Activated CD4-positive, alpha-beta T cell treated with anti-CD3 and anti-CD28 coated beads, Interleukin-2, amount 10 ng/mL, durations not matched to agents 7 days and 5 days (primary cell): Measurements from ENCODE around the gene EXOG. TPM values are rescaled to one million over a fixed set of nuclear protein-coding genes. Genes with fewer than 3 reads are reported as not detected.
"Not testable (repeated sequence)": the region's sequence is repeated elsewhere in the genome, so short reads cannot be mapped to it uniquely, and the experiment has no call there.

ENCODE experiments used
- CTCF ChIA-PET: fragments of 350-600 bp; sonication (Branson Sonifier 250); formaldehyde crosslinking; loops from one replicate; lab custom pipeline; 2021; ENCODE audit warnings: antibody characterized with exemption; lab: Charles Lee
- POLR2A ChIA-PET: fragments of 350-600 bp; sonication (Branson Sonifier 250); formaldehyde crosslinking; loops from one replicate; lab custom pipeline; 2021; ENCODE audit warnings: antibody characterized with exemption; lab: Charles Lee
- DNase-seq: peaks from one replicate; pipeline ENCODE4 v3.0.0-alpha.2; 2020
- H3K27ac Mint-ChIP-seq: one replicate; pipeline ENCODE4 v1.8.0; 2021; ENCODE audit warnings: mild to moderate bottlenecking, moderate library complexity, mixed read lengths
- H3K27me3 Mint-ChIP-seq: one replicate; pipeline ENCODE4 v1.8.0; 2021; ENCODE audit warnings: mixed read lengths
- H3K36me3 Mint-ChIP-seq: one replicate; pipeline ENCODE4 v1.8.0; 2021; ENCODE audit warnings: low read depth, mixed read lengths
- H3K4me1 Mint-ChIP-seq: one replicate; pipeline ENCODE4 v1.8.0; 2021; ENCODE audit warnings: mixed read lengths
- H3K4me3 Mint-ChIP-seq: one replicate; pipeline ENCODE4 v1.8.0; 2021; ENCODE audit warnings: mild to moderate bottlenecking, moderate library complexity, mixed read lengths
- H3K9me3 Mint-ChIP-seq: one replicate; pipeline ENCODE4 v1.8.0; 2021; ENCODE audit warnings: mixed read lengths
- total RNA-seq, 2 experiments: library from RNA; stranded (reverse); gene quantifications; one replicate each; pipeline ENCODE4 v1.2.3, GENCODE V29; 2021

Gene EXOG
- total RNA-seq, 2 experiments from 2014 or later = 25.5 to 28.1 TPM

DNA sequence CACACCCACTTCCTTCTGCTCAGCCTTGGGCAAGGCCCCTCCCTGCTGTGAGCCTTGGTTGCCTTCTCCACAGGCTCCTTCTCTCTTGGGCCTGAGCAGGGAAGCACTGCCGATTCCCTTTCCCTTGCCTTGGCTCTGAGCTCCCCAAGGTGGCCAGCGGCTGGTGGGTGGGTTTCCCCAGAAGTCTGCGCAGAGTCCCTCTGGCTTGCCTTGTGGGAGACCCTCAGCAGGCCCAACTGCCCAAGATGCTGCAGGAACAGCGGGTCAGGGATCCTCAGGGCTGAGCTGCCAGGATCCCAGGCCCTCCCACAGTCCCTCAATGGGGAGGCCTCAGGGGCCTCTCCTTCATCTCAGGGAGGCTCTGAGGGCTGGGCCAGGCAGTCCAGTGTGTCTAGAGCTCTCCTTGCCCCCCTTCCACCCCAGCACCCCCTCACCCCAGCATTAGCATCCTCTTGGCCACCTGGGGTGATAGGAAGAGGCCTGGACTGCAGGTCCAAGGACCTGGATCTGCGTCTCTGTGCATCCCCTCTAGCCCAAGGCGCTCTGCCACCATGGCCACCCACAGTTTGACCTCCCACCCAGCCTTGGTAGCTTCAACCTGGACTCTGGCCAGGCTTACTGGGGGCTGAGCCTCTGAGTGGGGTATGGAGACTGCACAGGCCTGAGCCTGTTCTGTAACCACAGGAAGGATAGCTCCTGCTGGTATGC, 68.6 kb downstream of the EXOG start:
- H3K4me1 Mint-ChIP-seq = no peaks in the 10 kb centered on the region
- no peaks in the 10 kb centered on the region for H3K9me3 Mint-ChIP-seq
- ChIA-PET POLR2A (no interaction called here), CTCF (no interaction called here)
- H3K36me3 Mint-ChIP-seq = no peaks in the 10 kb centered on the region
- no peak overlapping the region for H3K4me3 Mint-ChIP-seq
- DNase-seq = no peak
- no peaks in the 10 kb centered on the region for H3K27me3 Mint-ChIP-seq
- no peak overlapping the region for H3K27ac Mint-ChIP-seq

DNA sequence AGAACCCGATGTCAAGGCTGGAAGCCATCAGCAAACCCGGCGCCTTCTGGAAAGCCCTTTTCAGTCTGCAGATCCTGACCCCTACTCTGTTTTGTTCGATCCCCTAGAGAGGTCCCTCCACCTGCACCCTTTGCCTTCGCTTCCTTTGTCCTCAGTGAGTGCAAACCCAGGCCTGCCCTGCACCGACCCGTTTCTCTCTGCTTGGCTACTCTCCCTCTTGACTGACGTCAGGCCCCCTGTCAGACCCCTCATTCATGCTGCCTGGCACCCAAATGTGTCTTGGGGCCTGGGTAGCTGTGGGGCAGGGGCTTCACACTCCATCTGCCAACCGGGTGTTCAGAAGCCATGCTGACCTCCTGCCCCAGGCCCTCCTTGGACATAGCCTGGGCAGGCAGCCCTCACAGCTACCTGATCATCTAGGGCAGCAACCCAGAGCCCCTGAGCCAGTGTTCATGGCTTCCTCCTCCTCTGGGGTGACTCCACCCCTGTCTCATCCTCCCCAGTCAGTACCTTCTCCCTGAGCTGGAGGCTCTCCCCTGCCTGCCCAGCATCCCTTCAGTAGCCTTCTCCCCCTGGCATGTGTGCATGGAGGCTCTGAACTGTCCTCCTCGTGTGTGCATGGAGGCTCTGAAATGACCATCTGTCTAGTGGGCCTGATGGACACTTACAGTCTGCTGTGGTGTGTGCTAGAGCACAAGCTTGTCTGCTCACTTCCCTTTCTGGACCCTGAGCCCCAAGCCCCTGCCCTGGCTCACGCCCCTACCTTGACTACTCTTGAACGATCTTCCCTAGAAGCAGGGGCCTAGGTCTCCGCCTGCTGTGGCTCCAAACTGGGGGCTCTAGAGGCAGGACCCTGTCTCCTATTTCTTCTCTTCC, 69.4 kb downstream of the EXOG start:
- Mint-ChIP-seq H3K4me3 (no peak overlapping the region), H3K9me3 (no peaks in the 10 kb centered on the region), H3K27ac (no peak overlapping the region), H3K36me3 (no peaks in the 10 kb centered on the region), H3K27me3 (no peaks in the 10 kb centered on the region), H3K4me1 (no peaks in the 10 kb centered on the region)
- DNase-seq = no peak
- POLR2A ChIA-PET = no interaction called here
- CTCF ChIA-PET = no interaction called here

DNA sequence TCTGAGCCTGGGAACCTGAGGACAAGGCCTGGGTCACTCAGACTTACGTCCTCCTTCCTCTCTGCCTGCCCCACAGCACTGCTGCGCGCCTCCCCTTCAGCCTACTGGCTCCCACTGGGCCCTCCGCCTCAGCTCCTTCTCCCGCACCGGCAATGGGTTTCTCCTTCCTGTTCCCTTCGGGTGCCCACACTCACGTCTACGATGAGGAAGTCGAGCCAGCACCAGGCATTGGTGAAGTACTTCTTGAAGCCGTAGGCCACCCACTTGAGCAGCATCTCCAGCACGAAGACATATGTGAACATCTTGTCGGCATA, 70.0 kb downstream of the EXOG start:
- Mint-ChIP-seq H3K4me3 (no peak overlapping the region), H3K27me3 (no peaks in the 10 kb centered on the region), H3K9me3 (peaks cover 2% of the 10 kb centered on the region), H3K4me1 (no peaks in the 10 kb centered on the region), H3K27ac (no peak overlapping the region), H3K36me3 (no peaks in the 10 kb centered on the region)
- CTCF ChIA-PET = no interaction called here
- POLR2A ChIA-PET = no interaction called here
- no peak for DNase-seq

DNA sequence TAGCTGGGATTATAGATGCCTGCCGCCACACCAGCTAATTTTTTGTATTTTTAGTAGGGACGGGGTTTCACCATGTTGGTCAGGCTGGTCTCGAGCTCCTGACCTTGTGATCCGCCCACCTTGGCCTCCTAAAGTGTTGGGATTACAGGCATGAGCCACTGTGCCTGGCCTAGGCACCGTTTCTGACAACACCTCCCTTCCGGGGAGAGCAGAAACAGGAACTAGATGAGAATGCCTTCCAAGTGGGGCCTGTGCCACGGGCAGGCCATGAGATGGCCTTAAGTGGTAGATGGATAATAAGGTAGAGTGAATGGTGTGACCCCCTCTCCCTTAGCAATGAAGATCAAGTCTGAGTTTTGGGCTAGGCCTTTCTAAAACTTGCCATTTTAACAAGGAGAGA, 70.7 kb downstream of the EXOG start:
- H3K4me1 Mint-ChIP-seq, H3K27ac Mint-ChIP-seq, H3K27me3 Mint-ChIP-seq, H3K4me3 Mint-ChIP-seq, CTCF ChIA-PET, H3K36me3 Mint-ChIP-seq, H3K9me3 Mint-ChIP-seq, POLR2A ChIA-PET, DNase-seq: not testable (repeated sequence)

DNA sequence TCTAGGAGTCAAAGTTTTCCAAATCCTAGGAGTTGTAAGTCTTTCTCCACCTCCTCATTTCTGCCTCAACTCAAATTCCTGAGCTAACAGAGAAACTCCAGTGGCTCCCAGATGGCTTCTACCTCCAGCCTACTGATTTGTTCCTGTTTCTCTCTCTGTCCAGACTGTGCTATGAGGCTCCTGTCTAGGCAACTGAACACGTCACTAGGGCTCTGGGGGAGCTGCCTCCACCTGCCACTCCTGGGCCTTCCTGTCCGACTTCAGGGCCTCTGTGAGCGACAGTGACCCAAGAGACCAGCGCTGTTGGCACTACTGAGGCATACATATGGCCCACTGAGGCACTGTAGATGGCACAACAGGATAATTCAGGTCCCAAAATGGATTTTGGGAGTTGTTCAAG, 71.4 kb downstream of the EXOG start:
- peaks cover 2% of the 10 kb centered on the region for H3K9me3 Mint-ChIP-seq
- DNase-seq = peak; percentile 1
- no peak overlapping the region for H3K27ac Mint-ChIP-seq
- H3K4me1 Mint-ChIP-seq = no peaks in the 10 kb centered on the region
- no peaks in the 10 kb centered on the region for H3K27me3 Mint-ChIP-seq
- CTCF ChIA-PET = no interaction called here
- POLR2A ChIA-PET = no interaction called here
- H3K36me3 Mint-ChIP-seq = no peaks in the 10 kb centered on the region
- H3K4me3 Mint-ChIP-seq = no peak overlapping the region

DNA sequence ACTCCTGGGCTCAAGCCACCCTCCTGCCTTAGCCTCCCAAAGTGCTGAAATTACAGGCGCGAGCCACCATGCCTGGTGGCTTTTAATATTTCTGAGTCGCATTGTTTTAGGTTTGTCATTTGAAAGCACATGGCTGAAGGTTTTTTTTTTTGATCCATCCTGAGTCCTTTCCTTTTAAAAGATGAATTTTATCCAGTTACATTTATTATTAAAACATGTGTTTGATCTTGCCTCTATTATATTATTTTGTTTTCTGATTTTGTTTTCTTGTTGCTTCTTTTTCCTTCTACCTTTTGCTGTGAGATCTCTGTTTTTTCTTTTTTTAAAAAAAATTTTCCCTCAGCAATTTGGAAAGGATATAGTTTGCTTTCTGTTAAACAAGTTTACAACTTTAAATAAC, 77.0 kb downstream of the EXOG start:
- Mint-ChIP-seq H3K9me3 (peaks cover 2% of the 10 kb centered on the region), H3K4me3 (no peak overlapping the region), H3K27ac (no peak overlapping the region), H3K4me1 (no peaks in the 10 kb centered on the region), H3K27me3 (no peaks in the 10 kb centered on the region), H3K36me3 (no peaks in the 10 kb centered on the region)
- DNase-seq = no peak
- CTCF ChIA-PET = no interaction called here
- POLR2A ChIA-PET = no interaction called here

DNA sequence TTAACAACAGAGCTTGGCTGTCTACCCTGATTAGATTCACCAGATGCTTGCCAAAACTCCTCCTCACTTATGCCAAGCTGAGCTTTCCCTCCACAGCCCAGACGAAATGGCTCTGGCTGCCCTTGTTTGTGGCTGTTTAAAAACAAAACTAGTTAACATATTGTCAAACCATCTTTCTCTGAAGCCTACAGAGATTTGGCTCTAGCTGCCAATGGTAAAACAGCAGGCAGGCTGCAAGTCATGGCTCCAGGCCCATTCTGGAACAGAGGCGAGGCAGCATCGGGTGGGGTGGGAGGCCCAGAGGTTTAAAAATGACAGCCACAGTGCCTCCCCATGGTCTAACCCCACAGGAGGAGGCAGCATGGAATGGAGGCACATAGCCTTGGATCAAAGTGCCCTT, 77.4 kb downstream of the EXOG start:
- Mint-ChIP-seq H3K4me3 (no peak overlapping the region), H3K36me3 (no peaks in the 10 kb centered on the region), H3K4me1 (no peaks in the 10 kb centered on the region), H3K27me3 (no peaks in the 10 kb centered on the region), H3K27ac (no peak overlapping the region), H3K9me3 (peaks cover 2% of the 10 kb centered on the region)
- peak; percentile 2 for DNase-seq
- ChIA-PET CTCF (no interaction called here), POLR2A (no interaction called here)

DNA sequence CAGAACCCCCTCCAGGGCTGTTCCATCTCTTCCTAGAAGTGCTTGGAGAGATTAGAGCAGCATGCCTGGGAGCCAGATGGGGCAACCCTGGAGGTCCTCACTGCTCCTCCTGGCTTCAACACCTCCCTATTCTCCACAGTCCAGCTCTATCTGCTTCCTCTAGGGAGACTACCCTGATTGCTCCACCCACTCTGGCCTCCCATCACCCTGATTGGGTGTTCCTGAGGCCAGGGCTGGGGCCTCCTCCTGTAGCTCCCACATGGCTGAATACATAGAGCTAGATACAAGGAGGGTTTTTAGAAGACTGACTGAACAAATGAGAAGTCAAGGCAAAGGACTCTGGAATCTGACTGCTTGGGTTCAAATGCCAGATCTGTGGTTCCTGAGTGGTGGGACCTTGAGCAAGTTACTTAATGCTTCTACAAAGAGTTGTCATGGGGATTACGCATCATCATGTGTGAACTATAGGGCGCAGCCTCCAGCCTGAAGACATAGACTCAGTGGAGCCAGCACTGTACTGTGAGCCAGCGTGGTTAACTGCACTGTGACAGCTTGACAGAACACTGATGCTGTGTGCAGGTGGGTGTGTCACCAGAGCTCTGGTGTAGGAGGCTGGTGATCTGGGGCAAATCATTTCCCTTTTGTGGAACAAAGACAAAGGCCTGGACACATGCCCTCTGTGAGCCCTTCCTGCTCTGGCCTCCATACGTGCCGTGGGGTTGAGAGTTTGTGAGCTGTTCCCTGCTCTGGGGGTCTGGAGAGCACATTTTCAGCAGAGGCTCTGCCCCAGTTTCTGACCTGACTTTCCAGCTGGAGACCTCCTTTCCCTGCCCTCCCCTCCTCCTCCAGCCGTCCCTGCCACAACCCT, 78.5 kb downstream of the EXOG start:
- no peaks in the 10 kb centered on the region for H3K27me3 Mint-ChIP-seq
- POLR2A ChIA-PET = no interaction called here
- H3K4me3 Mint-ChIP-seq = no peak overlapping the region
- H3K9me3 Mint-ChIP-seq = peaks cover 2% of the 10 kb centered on the region
- no peaks in the 10 kb centered on the region for H3K36me3 Mint-ChIP-seq
- peak; percentile 4 for DNase-seq
- CTCF ChIA-PET = interaction anchor here (0.6 kb wide), 1 partner anchor 22 kb away, joined by 3 read pairs; no protein-coding TSS in a partner anchor
- no peak overlapping the region for H3K27ac Mint-ChIP-seq
- H3K4me1 Mint-ChIP-seq = no peaks in the 10 kb centered on the region

DNA sequence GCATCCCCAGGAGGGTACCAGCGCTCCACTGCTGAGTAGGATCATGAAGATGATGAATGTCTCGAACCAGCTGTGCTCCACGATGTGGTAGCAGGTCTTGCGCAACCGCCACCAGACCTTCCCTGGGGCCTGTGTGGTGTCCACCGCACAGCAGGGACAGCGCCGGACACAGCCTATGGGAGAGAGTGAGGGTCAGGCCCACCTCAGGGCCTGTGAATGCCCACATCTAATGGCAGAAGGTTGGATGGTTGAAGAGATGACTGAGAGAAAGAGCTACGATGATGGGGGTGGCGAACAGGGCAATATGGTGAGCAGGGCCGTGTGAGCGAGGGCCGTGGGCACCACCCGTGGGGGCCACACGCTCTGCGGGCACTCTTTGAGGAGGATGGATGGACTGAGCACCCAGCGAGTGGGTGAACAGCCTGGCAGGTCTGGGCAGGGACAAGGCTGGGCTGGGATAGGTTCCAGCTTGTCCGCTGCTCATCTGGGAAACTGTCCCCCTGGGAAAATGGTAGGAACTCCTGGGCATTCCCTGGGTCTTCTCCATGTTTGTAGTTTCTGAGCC, 79.2 kb downstream of the EXOG start:
- H3K4me1 Mint-ChIP-seq = no peaks in the 10 kb centered on the region
- no peaks in the 10 kb centered on the region for H3K36me3 Mint-ChIP-seq
- H3K4me3 Mint-ChIP-seq = no peak overlapping the region
- no peaks in the 10 kb centered on the region for H3K27me3 Mint-ChIP-seq
- DNase-seq = peak; percentile 2
- H3K9me3 Mint-ChIP-seq = peaks cover 2% of the 10 kb centered on the region
- H3K27ac Mint-ChIP-seq = no peak overlapping the region
- ChIA-PET CTCF (interaction anchor here (0.6 kb wide), 1 partner anchor 22 kb away, joined by 3 read pairs; no protein-coding TSS in a partner anchor), POLR2A (no interaction called here)

Other genes starting within 250 kb of the EXOG start
- gene SLC22A13, start 230.5 kb upstream of the EXOG start, total RNA-seq = under 1 TPM; 0.37 TPM
- not detected for gene SLC22A14, start 214.0 kb upstream of the EXOG start, total RNA-seq
- 1 to 10 TPM; 6.9 to 7.0 TPM for gene XYLB, start 149.6 kb upstream of the EXOG start, total RNA-seq
- 1 to 10 TPM; 6.0 to 6.6 TPM for gene ACVR2B, start 42.5 kb upstream of the EXOG start, total RNA-seq
- not detected for gene SCN5A, start 153.3 kb downstream of the EXOG start, total RNA-seq